GM12878 (cell line): ENCODE results near the gene CDH5.

ENCODE experiments used
- CTCF ChIP-seq, 3 experiments: IDR thresholded peaks in 2 of 3; conservative IDR thresholded peaks in 1 of 3; 2 replicates each; pipeline ENCODE4 v1.5.1; 2011; ENCODE audit warnings: low read depth in 3 of 3, low read length in 3 of 3, mild to moderate bottlenecking in 3 of 3, control low read depth in 2 of 3, moderate library complexity in 2 of 3, inconsistent platforms in 1 of 3, mixed read lengths in 1 of 3; ENCODE audit not compliant: control insufficient read depth in 2 of 3, insufficient read depth in 1 of 3; ENCODE audit errors: extremely low read depth in 1 of 3
- MAX ChIP-seq: IDR thresholded peaks from 2 replicates; pipeline ENCODE4 v1.6.1; 2012; ENCODE audit warnings: low read depth, low read length, improper control_type of control experiment
- NR2C2 ChIP-seq: IDR thresholded peaks from 2 replicates; pipeline ENCODE4 v1.6.1; 2011; ENCODE audit warnings: borderline replicate concordance, low read depth; ENCODE audit not compliant: control insufficient read depth, insufficient read length
- PML ChIP-seq: IDR thresholded peaks from 2 replicates; pipeline ENCODE4 v1.6.1; 2012; ENCODE audit warnings: low read length, inconsistent platforms
- ZBTB11 ChIP-seq: fragments of 450-650 bp; formaldehyde crosslinking; IDR thresholded peaks from 2 replicates; pipeline ENCODE4 v1.5.0; 2022; ENCODE audit warnings: mild to moderate bottlenecking, missing genetic modification characterization

- TF ChIP-seq ZBTB11, result no peak
- TF ChIP-seq NR2C2, result no peak
- TF ChIP-seq MAX, result no peak
- no peak for TF ChIP-seq PML
- no peak for TF ChIP-seq CTCF (IDR thresholded peaks at IDR 0.05 in 2 of 3, conservative IDR thresholded peaks at IDR 0.05 in 1 of 3; ENCODE audit: control insufficient read depth in 2 of 3, extremely low read depth in 1 of 3, insufficient read depth in 1 of 3, low read depth in 3 of 3, low read length in 3 of 3)
Observed at GRCh38 chr16:66441586-66442375, 75.3 kb downstream of the CDH5 start.
